Osteoblast (primary cell): ENCODE results near the gene SLC26A4. TPM values are rescaled to one million over a fixed set of nuclear protein-coding genes. Genes with fewer than 3 reads are reported as not detected.
A peak's percentile ranks its signal among the peaks of the same experiment; 100 is the strongest.

Experiments
- DNase-seq: peaks from one replicate; pipeline ENCODE4 v3.0.0; 2011; ENCODE audit warnings: low spot score, mixed read lengths; ENCODE audit not compliant: insufficient read length; ENCODE audit errors: missing footprints
- H2AFZ ChIP-seq: 2 replicates; pipeline ENCODE4 v1.6.0; 2011; ENCODE audit warnings: mild to moderate bottlenecking, low read length
- H3K27ac ChIP-seq: 2 replicates; pipeline ENCODE4 v1.5.1; 2011; ENCODE audit warnings: mild to moderate bottlenecking, low read depth, low read length, moderate library complexity
- H3K27me3 ChIP-seq: 2 replicates; pipeline ENCODE4 v1.6.0; 2012; ENCODE audit warnings: mild to moderate bottlenecking, control low read depth, inconsistent platforms, low read length, moderate library complexity; ENCODE audit not compliant: insufficient read depth
- H3K36me3 ChIP-seq: 2 replicates; pipeline ENCODE4 v1.5.1; 2011; ENCODE audit warnings: mild to moderate bottlenecking, low read length, control low read depth, moderate library complexity; ENCODE audit not compliant: insufficient read depth
- H3K4me1 ChIP-seq: 2 replicates; pipeline ENCODE4 v1.5.1; 2011; ENCODE audit warnings: mild to moderate bottlenecking, low read length, control low read depth, moderate library complexity; ENCODE audit not compliant: insufficient read depth
- H3K4me2 ChIP-seq: 2 replicates; pipeline ENCODE4 v1.6.0; 2011; ENCODE audit warnings: mild to moderate bottlenecking, low read length; ENCODE audit not compliant: insufficient read depth
- H3K4me3 ChIP-seq: fragments of 200-600 bp; sonication (generic); 3 replicates; pipeline ENCODE4 v1.5.1; 2012; ENCODE audit warnings: mild to moderate bottlenecking, low read length, inconsistent platforms; ENCODE audit not compliant: insufficient read depth
- H3K79me2 ChIP-seq: 2 replicates; pipeline ENCODE4 v1.6.0; 2012; ENCODE audit warnings: mild to moderate bottlenecking, low read length, control low read depth, inconsistent platforms; ENCODE audit not compliant: insufficient read depth
- H3K9me3 ChIP-seq: 2 replicates; pipeline ENCODE4 v1.5.1; 2011; ENCODE audit warnings: low read depth, low read length, control low read depth
- H4K20me1 ChIP-seq: 2 replicates; pipeline ENCODE4 v1.6.0; 2012; ENCODE audit warnings: mild to moderate bottlenecking, low read length, control low read depth; ENCODE audit not compliant: insufficient read depth
- total RNA-seq: library from RNA; depleted of rRNA; stranded (reverse); fragments of >200 nt; gene quantifications from 2 replicates; pipeline ENCODE4 v1.2.3, GENCODE V29; 2012
- TF ChIP-seq, protein P1 (sequence below): IDR thresholded peaks from 2 replicates; pipeline ENCODE4 v1.5.1; 2011; ENCODE audit warnings: mild to moderate bottlenecking, low read depth, low read length, moderate library complexity; ENCODE audit errors: extremely low read depth

Gene SLC26A4
- total RNA-seq, 1 donor = 0.36 TPM

DNA sequence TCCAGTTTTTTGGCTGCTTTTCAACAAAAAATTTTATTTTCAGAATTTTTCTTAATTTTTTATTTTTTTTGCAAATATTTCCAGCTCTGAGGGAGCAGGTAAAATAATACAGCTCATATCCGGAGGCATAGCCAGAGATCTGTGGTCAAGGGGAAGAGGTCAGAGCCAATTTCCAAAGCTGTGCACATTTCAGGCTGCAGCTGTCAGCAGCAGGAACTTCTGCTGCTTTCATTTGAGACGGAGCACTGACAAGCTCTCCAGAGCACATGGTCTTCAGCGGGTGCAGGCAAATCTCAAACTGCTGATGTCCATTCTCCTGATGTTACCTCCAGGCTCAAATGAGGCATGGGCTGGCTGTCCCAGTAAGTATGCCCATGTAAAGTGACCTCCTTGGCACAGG lies 31.1 kb downstream of the SLC26A4 start:
- H3K27ac ChIP-seq = no peak overlapping the region
- DNase-seq = peak; percentile 46
- H3K4me2 ChIP-seq = peak overlapping the region; percentile 67
- no peak overlapping the region for H2AFZ ChIP-seq
- no peaks in the 10 kb centered on the region for H4K20me1 ChIP-seq
- H3K4me1 ChIP-seq = peaks cover 54% of the 10 kb centered on the region
- H3K36me3 ChIP-seq = no peaks in the 10 kb centered on the region
- TF ChIP-seq, protein P1, sequence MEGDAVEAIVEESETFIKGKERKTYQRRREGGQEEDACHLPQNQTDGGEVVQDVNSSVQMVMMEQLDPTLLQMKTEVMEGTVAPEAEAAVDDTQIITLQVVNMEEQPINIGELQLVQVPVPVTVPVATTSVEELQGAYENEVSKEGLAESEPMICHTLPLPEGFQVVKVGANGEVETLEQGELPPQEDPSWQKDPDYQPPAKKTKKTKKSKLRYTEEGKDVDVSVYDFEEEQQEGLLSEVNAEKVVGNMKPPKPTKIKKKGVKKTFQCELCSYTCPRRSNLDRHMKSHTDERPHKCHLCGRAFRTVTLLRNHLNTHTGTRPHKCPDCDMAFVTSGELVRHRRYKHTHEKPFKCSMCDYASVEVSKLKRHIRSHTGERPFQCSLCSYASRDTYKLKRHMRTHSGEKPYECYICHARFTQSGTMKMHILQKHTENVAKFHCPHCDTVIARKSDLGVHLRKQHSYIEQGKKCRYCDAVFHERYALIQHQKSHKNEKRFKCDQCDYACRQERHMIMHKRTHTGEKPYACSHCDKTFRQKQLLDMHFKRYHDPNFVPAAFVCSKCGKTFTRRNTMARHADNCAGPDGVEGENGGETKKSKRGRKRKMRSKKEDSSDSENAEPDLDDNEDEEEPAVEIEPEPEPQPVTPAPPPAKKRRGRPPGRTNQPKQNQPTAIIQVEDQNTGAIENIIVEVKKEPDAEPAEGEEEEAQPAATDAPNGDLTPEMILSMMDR = no peak
- H3K4me3 ChIP-seq = peak overlapping the region; percentile 39
- H3K27me3 ChIP-seq = no peaks in the 10 kb centered on the region
- H3K79me2 ChIP-seq = no peaks in the 10 kb centered on the region
- no peaks in the 10 kb centered on the region for H3K9me3 ChIP-seq

DNA sequence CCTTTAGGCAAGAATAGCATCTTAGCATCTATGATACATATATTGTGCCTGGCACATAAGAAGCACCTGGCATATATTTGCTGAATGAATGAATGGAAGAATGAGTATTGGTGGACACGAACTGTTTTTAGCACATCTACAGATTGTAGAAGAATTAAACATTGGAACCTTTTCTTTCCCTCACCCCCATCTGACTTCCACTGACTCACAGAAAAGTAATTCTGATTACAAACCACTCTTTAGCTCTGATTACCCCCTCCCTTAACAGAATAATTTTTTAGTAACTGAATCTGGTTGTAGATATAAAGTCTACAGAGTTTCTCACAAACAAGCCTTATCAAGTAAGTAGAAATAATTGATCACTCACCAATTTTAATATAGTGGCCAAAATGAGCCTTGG lies 31.9 kb downstream of the SLC26A4 start:
- Histone ChIP-seq H3K9me3 (no peaks in the 10 kb centered on the region), H3K27ac (no peak overlapping the region), H3K4me2 (peak overlapping the region; percentile 67), H3K36me3 (no peaks in the 10 kb centered on the region), H4K20me1 (no peaks in the 10 kb centered on the region), H3K4me3 (peak overlapping the region; percentile 39), H3K27me3 (no peaks in the 10 kb centered on the region), H3K4me1 (peaks cover 53% of the 10 kb centered on the region), H3K79me2 (no peaks in the 10 kb centered on the region), H2AFZ (no peak overlapping the region)
- no peak for DNase-seq
- TF ChIP-seq, protein P1 = no peak

DNA sequence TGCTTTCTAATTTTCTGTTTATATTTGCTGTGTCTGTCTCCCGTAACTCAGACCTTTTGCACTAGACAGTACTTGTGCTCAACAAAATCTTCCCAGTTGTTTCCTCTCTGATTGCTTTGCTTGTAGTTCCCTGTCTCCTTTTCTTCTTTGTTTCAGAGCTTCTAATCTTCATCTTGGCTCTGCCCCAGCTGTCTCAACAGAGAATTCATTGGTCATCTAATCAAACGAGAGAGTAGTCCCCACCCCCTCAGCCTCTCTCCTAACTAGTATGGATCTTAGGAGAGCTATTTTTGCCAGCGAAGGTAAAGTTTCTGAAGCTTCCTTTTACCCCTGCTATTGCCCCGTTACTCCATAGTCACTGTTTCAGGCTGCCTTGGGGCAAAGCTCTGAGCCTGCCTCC lies 32.8 kb downstream of the SLC26A4 start:
- Histone ChIP-seq H3K27ac (no peak overlapping the region), H4K20me1 (no peaks in the 10 kb centered on the region), H2AFZ (peak overlapping the region; percentile 27), H3K4me3 (peak overlapping the region; percentile 21), H3K4me2 (peak overlapping the region; percentile 67), H3K27me3 (no peaks in the 10 kb centered on the region), H3K9me3 (no peaks in the 10 kb centered on the region), H3K36me3 (no peaks in the 10 kb centered on the region), H3K79me2 (no peaks in the 10 kb centered on the region), H3K4me1 (peaks cover 49% of the 10 kb centered on the region)
- DNase-seq = no peak
- TF ChIP-seq, protein P1 = no peak

DNA sequence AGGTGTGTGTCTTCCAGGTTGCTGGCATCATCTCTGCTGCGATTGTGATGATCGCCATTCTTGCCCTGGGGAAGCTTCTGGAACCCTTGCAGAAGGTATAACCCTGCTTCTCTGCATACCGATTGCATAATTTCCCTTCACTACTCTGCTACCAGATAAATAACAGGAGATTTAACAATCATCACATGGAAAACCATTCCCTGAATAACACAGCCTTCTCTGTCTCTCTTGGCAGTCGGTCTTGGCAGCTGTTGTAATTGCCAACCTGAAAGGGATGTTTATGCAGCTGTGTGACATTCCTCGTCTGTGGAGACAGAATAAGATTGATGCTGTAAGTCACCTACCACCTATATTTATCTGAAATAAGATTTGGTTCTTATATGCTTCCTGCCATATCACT lies 33.8 kb downstream of the SLC26A4 start:
- Histone ChIP-seq H3K4me3 (no peak overlapping the region), H3K79me2 (no peaks in the 10 kb centered on the region), H3K27ac (no peak overlapping the region), H3K4me1 (peaks cover 49% of the 10 kb centered on the region), H2AFZ (no peak overlapping the region), H4K20me1 (no peaks in the 10 kb centered on the region), H3K36me3 (no peaks in the 10 kb centered on the region), H3K9me3 (no peaks in the 10 kb centered on the region), H3K4me2 (peak overlapping the region; percentile 40), H3K27me3 (no peaks in the 10 kb centered on the region)
- TF ChIP-seq, protein P1 = no peak
- no peak for DNase-seq
